ENCODE results near the gene SLC49A3.

DNA sequence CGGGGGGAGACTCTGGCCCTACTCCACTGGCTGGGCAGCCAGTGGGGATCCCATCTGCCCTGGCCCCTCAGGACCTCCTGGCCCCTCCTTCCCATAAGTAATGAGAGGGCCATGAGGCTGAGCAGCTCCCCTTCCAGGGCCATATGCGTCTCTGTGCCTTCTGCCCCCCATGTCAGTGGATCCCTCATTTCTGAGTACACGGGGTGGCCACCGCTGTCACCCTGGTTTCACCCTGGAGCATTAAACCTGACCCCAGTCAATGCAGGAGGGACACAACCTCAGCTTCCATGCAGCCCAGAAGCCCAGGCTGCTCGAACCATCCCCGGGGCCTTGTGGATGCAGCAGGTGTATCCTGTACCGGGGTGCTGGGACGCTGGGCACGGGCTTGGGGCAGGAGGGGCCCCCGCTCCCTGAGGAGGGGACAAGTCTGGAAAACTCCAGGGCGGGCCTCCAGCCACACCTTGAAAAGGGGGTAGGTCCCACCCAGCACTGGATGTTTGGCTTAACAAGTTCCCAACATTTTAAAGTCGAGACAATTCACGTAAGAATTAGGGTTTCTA is 39.1 kb downstream of the SLC49A3 start:
- TF ChIP-seq POLR2A (IDR thresholded peaks at IDR 0.05; ENCODE audit: low read length) (no peak), GATA1 (IDR thresholded peaks at IDR 0.05; ENCODE audit: low read depth, low read length) (no peak)

Data from erythroblast (primary cell).